ENCODE results near the gene PRKAG3. TPM values are rescaled to one million over a fixed set of nuclear protein-coding genes. Genes with fewer than 3 reads are reported as not detected.

Gene PRKAG3
- total RNA-seq, result not detected in 2 replicates
- 0.12 and 0.17 TPM in 2 replicates for polyA plus RNA-seq

DNA sequence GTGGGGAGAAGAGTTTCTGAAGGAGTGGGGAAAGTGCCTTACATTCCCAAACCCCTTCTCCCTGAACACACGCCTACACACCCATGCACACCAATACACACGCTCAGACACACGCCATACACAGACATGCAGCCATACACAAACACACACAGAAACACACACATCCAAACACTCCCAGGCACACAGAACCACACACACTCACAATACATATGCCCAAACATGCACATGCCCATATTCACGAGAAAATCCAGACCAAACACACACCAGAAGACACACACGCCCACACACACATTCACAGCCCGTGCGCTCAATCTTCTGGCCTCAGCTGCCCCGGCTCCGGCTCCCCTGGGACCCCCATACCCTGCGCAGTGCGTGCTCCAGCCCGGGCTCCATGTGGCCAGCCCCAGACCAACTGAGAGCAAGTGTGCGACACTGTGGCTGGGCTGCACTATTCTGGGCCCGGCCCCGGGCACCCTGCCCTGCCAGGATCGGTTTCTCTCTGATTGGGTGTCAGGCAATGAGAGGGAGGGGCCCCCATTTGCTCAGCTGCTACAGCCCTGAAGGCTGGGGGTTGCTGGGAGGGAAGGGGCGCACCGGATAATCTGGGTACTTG is at the start of gene PRKAG3:
PRKAG3 (minus strand) TSS at position 426 of the 613 bp plus-strand sequence.
- no peaks in the 10 kb centered on the region for H3K36me3 ChIP-seq
- TF ChIP-seq CTCF (IDR thresholded peaks at IDR 0.05; ENCODE audit: low read depth, low read length), result no peak
- H3K9me3 ChIP-seq (ENCODE audit: low read depth), result no peaks in the 10 kb centered on the region
- DNase-seq (ENCODE audit: low read depth in 1 of 2, low spot score in 1 of 2), result no peak
- H3K4me3 ChIP-seq, result no peak within 1 kb of the TSS
- H3K4me1 ChIP-seq (ENCODE audit: low read depth), result no peaks in the 10 kb centered on the region
- H3K27me3 ChIP-seq, result no peaks in the 10 kb centered on the region
- H3K27ac ChIP-seq, result no peak within 1 kb of the TSS

GRCh38 chr2:218880859-218881594 is 49.4 kb upstream of the PRKAG3 start:
- peaks cover 4% of the 10 kb centered on the region for H3K4me1 ChIP-seq (ENCODE audit: low read depth)
- peaks cover 100% of the 10 kb centered on the region for H3K27me3 ChIP-seq
- no peak overlapping the region for H3K4me3 ChIP-seq
- H3K9me3 ChIP-seq (ENCODE audit: low read depth), result no peaks in the 10 kb centered on the region
- TF ChIP-seq CTCF (IDR thresholded peaks at IDR 0.05; ENCODE audit: low read depth, low read length), result no peak
- DNase-seq (ENCODE audit: low read depth in 1 of 2, low spot score in 1 of 2), result no peak
- H3K36me3 ChIP-seq, result no peaks in the 10 kb centered on the region
- H3K27ac ChIP-seq, result no peak overlapping the region

DNA sequence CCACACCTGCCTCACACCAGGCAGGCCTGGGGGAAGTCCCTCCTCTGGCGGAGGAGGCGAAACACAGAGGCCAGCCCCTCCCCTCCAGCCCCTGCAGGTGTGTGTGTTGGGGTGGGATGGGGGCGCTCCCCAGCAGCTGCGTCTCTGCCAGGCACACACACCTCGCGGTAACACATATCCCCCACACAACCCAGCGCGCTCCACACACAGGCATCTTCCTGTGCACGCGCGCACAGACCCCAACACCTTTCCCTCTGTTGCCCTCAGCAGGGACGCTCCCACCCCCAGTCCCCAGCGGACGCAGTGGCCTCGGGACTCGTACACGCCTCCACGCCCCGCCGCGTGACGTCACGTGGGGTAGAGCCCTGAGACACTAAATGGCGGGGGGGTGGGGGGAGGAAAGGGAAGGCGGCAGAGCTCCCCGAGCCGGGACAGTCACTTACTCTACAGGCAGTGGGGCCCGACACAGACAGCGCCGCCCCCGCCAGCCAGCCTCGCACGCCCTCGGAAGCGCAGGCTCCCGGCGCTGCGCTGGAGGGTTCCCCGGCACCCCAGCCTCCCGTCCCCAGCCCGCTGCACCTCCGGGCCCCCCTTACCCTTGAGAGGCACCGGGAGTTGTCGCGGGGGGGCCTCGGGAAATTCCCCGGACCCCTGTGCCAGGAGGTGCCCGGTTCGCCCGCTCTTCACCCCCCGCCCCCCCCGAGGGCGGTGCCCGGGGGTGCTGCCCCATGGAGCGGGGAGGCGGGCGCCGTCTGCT is 48.7 kb upstream of the PRKAG3 start, which contains the start of gene WNT10A:
WNT10A (plus strand) TSS at position 751 of the 757 bp plus-strand sequence. CDS start 144 bp downstream, outside the sequence.
- Histone ChIP-seq H3K4me1 (ENCODE audit: low read depth) (peaks cover 4% of the 10 kb centered on the region), H3K4me3 (no peak within 1 kb of the TSS), H3K9me3 (ENCODE audit: low read depth) (no peaks in the 10 kb centered on the region), H3K27me3 (peaks cover 100% of the 10 kb centered on the region), H3K36me3 (no peaks in the 10 kb centered on the region), H3K27ac (no peak within 1 kb of the TSS)
- TF ChIP-seq CTCF (IDR thresholded peaks at IDR 0.05; ENCODE audit: low read depth, low read length), result no peak
- DNase-seq (ENCODE audit: low read depth in 1 of 2, low spot score in 1 of 2), result no peak

DNA sequence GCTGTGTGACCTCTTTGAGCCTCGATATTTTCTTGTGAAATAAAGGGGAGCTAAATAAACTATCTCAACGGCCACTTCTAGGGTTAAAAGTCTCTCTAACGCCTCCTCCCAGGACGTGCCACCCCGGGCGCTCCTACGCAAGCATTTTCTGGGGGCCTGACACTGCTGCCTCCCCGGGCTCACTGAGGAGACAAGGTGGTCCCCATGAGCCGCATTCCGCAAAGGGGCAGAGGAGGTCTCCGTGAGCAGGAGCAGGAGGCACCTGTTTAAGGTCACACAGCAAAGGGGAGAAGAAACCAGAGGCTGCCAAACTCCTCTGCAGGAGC is 48.1 kb upstream of the PRKAG3 start:
- no peak for TF ChIP-seq CTCF (IDR thresholded peaks at IDR 0.05; ENCODE audit: low read depth, low read length)
- no peak overlapping the region for H3K4me3 ChIP-seq
- no peak for DNase-seq (ENCODE audit: low read depth in 1 of 2, low spot score in 1 of 2)

DNA sequence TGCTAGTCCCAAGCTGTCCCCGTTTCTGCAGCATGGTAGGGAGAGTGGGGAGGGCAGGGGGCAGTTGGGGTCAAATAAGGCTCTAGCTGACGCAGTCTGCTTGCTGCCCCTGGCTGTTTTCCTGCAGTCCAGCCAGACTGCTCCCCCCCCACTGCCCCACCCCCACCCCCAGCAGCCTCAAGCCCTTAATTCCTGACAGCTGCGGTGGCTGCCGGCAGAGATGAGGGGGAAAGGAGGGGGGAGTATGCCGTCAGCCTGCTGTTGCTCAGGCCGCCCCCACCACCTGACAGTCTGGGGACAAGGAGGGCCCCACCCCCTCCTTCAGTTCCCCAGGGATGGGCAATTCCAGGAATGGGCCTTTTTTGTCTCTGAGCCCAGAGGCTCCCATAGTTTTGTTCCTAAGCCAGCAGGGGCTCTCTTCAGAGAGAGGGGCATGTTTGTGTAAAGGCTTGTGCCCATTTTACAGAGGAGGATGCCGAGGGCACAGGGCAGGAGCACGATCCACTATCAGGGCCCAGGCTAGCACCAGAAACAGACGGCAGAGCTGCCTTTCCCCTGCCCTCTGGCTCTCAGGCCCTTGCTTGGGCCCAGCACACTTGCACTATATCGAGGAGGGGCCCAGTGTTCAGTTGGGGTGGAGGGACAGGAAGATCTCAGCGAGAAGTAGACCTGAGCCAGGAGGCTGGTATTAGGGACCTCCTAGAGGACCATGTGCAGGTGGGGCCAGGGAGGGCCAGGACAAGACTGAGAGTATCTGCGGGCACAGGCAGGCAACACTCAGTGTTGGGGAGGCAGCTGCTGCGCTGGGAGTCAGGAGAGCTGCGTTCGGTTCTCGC is 47.5 kb upstream of the PRKAG3 start:
- Histone ChIP-seq H3K36me3 (no peaks in the 10 kb centered on the region), H3K4me1 (ENCODE audit: low read depth) (peaks cover 4% of the 10 kb centered on the region), H3K27ac (no peak overlapping the region), H3K27me3 (peaks cover 100% of the 10 kb centered on the region), H3K9me3 (ENCODE audit: low read depth) (no peaks in the 10 kb centered on the region), H3K4me3 (no peak overlapping the region)
- TF ChIP-seq CTCF (IDR thresholded peaks at IDR 0.05; ENCODE audit: low read depth, low read length), result no peak
- no peak for DNase-seq (ENCODE audit: low read depth in 1 of 2, low spot score in 1 of 2)

More for the DNA sequence above, 48.1 kb upstream of the PRKAG3 start:
- peaks cover 4% of the 10 kb centered on the region for H3K4me1 ChIP-seq (ENCODE audit: low read depth)
- H3K27ac ChIP-seq, result no peak overlapping the region
- H3K27me3 ChIP-seq, result peaks cover 100% of the 10 kb centered on the region
- no peaks in the 10 kb centered on the region for H3K36me3 ChIP-seq
- H3K9me3 ChIP-seq (ENCODE audit: low read depth), result no peaks in the 10 kb centered on the region
